ENCODE results near the gene GLI3.

Gene GLI3

GRCh38 chr7:41964849-41965745, 271.9 kb downstream of the GLI3 start:
- DNase-seq, result no peak

DNA sequence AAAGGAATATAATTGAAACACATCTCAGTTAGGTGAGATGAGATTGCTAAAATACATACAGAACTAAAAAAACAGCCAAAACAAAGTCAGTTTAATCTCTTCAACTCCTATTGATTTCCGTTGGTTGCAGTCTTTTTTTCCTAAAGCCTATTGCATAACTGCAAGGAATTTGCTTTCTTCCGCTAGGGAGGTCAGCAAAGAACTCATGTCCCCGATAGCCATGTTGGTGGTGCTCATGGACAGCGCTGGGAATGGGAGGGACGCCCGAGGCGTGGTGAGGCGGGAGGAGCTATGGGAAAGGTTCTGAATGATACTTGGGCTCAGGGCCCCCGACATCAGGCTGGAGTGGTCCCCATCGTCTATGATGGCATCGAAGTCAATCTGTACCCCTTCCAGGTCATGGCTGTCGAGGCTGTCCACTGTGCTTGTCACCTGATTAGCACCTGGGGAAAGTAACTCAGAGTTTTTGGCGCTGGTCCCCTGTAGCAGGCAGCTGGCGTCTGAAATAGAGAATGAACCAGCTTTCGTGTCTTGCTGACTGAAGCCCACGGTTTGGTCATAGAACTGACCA, 272.7 kb downstream of the GLI3 start:
- DNase-seq, result no peak

GRCh38 chr7:41956705-41957104, 280.3 kb downstream of the GLI3 start:
- DNase-seq, result no peak

DNA sequence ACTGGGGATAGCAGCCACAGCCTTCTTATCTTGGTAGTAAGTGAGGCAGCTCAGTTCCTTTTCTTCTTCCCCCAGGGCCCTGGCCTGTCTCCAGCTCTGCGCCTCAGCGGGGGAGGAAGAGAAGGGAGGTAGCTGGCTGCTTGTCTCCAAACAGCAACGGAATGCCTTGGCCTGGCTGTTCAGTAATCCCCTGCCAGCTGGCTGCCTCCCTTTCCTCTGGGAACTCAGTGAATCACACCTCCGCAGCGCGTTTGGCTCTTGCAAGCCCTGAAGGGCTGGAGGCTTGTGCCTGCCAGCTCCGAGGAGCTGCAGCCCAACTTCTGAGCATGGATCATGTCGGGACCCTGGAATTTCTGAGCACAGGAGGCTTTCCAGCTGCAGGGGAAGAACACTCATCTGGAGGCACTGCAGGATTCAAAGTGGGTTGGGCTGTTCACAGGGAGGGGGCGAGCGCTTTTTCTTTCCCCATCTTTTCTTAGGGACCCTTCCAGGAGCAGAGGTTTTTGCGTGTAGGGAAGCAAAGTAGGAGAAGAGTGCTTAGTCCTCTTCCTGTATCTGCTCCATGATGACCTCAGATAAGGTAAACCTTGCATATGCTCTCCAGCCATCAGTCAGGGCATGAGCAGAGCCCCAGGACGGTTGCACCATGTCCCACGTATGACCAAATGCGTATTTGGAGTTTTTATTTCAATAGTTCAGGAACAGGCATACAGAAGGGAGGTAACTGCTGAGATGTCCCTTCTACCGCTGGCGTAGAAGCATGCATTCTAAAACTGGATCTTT, 280.9 kb downstream of the GLI3 start:
- no peak for DNase-seq

DNA sequence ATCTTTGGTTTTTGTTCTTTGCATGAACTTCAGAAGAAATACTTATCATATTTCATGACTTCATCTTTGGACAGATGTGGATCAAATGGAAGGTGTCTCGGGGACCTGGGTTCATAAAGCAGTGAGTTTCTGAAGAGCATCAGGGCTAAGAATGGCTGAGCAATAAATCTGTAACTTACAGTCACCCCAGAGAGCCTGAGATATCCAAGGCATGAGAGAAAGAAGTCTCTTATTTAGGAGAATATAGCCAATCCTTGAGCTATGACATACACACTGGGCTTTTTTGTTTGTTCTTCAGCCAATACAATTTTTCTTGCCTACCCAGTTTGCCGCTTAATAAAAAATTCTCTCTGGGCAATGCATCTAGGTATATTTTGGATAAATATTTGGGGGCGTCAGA, 281.6 kb downstream of the GLI3 start:
- DNase-seq, result no peak

- DNase-seq, result no peak
Measured at GRCh38 chr7:41954976-41955375, 282.0 kb downstream of the GLI3 start.

DNA sequence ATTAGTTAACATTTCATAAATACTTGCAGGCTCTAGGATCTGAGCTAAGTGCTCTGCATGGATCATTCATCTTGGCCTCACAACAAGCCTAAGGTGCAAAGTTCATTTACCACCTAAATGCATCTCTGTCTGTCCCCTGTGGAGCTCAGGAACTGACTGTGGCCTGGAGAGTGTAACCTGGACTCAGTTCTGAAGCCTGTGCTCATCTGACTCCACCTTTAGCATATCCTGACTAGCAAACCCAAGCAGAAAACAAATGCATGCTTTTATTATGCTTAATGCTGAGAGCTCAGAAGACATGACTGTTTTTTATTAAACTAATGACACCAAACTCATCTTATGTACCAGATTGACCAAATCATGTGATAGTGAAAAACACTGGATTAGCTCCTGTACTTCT, 288.5 kb downstream of the GLI3 start:
- DNase-seq, result no peak

DNA sequence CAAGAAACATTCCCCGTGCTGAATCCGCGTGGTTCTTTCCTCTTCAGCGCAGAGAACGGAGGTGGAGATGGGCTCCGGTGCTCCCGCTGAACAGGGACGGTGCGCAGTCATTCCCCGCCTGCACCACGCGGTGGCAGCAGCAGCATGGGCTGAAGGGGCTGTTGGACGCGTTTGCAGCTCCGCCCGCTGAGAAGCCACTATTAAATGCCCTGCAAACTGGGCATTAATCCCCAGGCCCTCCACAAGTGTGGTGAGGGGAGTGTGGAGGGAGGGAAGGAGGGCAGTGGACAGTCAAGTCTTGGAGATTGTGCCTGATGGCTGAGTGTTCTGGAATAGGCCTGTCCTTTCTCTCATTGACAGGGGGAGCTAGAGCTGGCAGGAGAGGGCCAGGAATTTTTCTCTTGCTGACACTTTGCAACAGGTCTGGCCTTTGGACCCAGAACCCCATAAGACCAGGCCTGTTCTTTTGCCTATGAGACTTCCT, 293.9 kb downstream of the GLI3 start:
- DNase-seq, result peak; percentile 69 to 75

DNA sequence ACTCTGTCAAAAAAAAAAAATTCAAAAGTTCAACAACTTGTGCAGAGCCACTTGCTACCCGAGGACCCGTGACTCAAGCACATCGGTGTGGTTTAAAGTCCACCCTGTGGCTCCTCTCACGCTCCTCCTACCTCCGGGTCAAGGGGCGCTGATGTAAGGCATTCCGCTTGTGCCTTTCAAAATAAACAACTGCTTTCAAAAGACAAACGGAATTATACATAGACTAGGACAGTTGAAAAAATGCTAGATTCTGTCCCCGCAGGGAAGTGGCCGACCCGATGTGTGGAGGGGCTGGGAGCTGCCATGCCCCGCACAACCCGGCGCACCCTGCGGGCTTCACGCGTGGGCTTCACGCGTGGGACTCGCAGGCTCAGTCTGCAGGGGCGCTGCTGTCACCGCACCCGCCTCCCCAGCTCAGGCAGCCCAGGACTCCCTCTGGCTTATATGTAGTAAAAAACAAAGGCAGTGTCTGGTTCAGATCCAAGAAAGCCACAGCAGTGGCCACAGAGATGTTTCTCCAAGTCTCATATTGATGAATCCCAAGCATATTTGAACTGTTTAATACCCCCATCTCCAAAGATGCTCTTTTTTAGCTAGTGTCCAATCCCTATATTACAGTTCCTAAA, 294.4 kb downstream of the GLI3 start:
- DNase-seq, result peak in 1 of 2 experiments; percentile 22

DNA sequence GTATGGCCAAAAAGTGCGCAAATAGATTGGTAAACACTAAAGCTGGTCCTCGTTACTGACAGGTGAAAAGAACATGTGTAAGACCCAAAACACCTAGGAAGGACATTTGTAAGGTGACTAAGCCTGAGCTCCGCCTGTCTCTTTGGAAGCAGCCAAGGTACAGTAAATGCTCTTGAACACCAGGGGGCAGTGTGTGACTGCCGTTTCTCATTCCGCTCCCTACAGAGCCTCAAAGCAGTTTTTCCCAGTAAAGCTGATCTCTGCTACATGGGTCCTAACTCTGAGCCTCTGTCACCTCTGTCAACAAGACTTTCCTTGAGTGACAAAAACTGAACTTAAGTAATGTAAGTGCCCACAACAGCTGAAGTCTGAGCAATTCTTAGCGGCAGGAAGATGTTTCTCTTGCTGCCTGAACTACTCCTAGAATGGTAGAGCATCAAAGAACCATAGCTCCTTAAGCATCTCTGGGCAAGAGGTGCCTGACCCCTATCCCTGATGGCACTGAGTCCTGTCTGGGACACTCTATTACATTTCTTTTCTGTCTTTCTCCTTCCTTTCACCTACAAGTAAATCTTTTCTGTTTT, 296.2 kb downstream of the GLI3 start:
- DNase-seq, result peak; percentile 69 to 71

- DNase-seq, result no peak
Measured at GRCh38 chr7:41938371-41938770, 298.6 kb downstream of the GLI3 start.

GRCh38 chr7:41933427-41933826, 303.6 kb downstream of the GLI3 start:
- no peak for DNase-seq

DNA sequence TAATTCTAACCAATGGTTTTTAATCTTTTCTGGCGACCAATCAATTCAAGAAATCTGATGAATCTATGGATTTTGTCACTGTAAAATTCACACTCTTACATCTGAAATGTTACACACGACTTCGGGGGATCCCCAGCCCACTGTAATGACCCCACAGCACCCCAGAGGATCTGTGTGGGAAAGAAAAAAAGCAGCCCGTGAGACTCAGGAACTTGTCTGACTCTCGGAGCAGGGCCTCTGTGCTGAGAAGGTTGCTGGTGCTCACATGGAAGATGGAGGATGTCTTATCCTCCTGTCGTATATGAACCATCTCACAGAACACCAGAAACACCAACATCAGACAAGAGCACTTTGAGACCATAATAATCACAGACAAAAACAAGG, 305.8 kb downstream of the GLI3 start:
- DNase-seq, result no peak

- DNase-seq, result no peak
Measured at GRCh38 chr7:41930538-41931262, 306.3 kb downstream of the GLI3 start.

DNA sequence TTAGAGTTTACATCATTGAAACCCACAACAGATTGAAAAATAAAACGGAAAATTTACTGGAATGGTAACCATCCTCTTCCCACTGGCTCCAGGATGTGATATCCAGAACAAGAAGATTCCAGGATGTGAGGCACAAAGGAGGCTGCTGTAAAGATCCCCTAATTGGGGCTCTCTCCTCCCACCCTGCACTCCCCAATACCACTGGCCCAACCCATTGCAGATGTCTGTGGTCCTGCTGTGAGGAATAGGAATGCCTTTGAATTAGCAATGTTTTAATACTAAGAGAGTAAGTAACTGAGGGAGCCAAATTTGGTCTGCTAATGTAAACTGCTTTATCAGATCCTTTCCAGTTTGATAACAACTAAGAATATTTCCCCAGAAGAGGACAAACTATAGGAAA, 308.2 kb downstream of the GLI3 start:
- DNase-seq, result no peak

DNA sequence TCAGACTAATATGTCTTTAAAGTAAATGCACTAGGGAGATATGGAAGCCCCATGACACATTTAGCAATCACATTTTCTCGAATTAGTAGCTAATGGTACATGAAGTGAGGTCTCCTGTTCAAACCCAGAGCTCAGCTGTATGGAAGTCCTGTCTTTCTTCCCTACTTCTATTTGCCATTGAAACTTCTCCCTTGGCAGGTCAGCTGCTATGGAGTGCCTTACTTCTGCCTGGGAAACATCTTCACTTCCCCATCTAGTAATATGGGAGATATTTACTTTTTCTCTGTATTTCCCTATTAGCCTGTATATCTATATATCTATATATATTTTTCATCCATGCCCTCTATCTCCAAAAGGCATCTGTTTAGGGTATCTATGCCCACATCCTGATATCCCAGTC, 308.8 kb downstream of the GLI3 start:
- no peak for DNase-seq

DNA sequence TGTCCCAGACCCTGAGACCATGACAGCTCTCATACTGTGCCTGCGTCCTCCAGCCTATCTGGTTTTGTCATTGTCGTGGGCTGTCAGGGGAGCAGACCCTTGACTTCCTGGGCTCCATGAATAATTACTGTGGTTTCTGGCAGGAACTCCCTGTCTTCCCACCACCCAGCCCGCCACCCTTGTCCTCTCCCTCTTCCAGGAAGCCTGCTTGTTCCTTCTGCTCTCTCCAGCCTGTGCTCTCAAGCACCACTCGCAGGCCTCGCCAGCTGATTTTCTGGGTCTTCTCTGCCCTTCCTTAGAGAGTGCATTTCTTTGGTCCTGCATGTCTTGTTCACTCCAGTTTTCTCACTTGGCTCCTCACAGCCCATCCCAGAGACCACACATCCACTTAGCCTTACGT, 309.6 kb downstream of the GLI3 start:
- DNase-seq, result no peak

DNA sequence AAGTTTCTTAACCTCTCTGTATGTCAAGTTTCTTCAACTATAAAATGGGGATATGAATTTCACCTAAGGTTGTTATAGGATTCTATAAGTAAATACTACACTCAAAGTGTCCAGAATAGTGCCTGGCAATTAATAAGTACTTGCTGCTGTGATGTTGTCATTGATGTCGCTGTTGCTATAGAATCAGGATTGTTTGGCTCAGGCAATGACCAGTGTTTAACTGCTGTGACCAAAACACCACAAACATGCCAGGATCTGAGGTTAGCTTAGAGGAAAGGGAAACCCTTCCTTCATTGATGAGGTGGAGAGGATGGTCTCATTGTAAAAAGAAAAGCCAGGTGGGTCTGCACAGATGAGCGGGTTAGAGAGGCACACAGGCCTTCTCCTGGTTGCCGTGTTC, 311.1 kb downstream of the GLI3 start:
- DNase-seq, result peak in 1 of 2 experiments; percentile 1

- DNase-seq, result no peak
Measured at GRCh38 chr7:41924796-41925195, 312.2 kb downstream of the GLI3 start.

- DNase-seq, result no peak
Measured at GRCh38 chr7:41922373-41922772, 314.6 kb downstream of the GLI3 start.

DNA sequence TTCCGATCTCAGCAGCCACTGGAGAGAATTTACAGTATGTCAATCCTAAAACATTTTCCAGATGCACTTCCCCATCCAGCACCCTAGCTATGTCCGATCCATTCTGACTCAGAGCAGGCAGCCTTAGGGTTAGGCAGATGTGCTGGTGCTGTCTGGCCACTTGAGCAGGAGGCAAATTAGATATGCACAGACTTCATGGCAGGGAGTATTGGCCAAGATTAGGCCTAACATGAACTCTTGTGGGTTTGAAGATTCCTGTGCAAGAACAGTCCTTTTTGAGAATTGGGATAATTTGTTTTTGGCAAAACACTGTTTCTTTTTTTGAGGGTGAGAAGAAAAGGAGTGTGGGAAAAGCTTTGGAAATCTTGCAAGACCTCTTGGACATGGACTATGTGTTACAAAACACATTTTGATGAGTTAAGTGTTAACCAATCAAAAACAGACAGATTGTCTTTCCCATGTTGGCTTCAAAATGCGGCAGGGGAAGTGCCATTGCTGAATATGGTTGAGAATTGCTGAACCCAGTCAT, 315.5 kb downstream of the GLI3 start:
- no peak for DNase-seq

- DNase-seq, result no peak
Measured at GRCh38 chr7:41918597-41918996, 318.4 kb downstream of the GLI3 start.
